Measurements from ENCODE around the gene SCAI.
"Not testable (repeated sequence)": the region's sequence is repeated elsewhere in the genome, so short reads cannot be mapped to it uniquely, and the experiment has no call there.

Gene SCAI

GRCh38 chr9:125012013-125012412, 131.3 kb downstream of the SCAI start:
- not testable (repeated sequence) for DNase-seq

GRCh38 chr9:125008599-125008998, 134.7 kb downstream of the SCAI start:
- DNase-seq: no peak

- no peak for DNase-seq
Measured at GRCh38 chr9:125003332-125003731, 140.0 kb downstream of the SCAI start.

- DNase-seq: no peak
Measured at GRCh38 chr9:124983698-124984097, 159.6 kb downstream of the SCAI start.

GRCh38 chr9:124980431-124980830, 162.9 kb downstream of the SCAI start:
- no peak for DNase-seq

GRCh38 chr9:124975131-124975530, 168.2 kb downstream of the SCAI start:
- DNase-seq: no peak

- no peak for DNase-seq
Measured at GRCh38 chr9:124973807-124974206, 169.5 kb downstream of the SCAI start.

- no peak for DNase-seq
Measured at GRCh38 chr9:124972241-124972770, 171.0 kb downstream of the SCAI start.

- DNase-seq: no peak
Measured at GRCh38 chr9:124969401-124969800, 173.9 kb downstream of the SCAI start.

GRCh38 chr9:124968238-124968637, 175.1 kb downstream of the SCAI start:
- DNase-seq: no peak

- not testable (repeated sequence) for DNase-seq
Measured at GRCh38 chr9:124965775-124966568, 177.4 kb downstream of the SCAI start.

- no peak for DNase-seq
Measured at GRCh38 chr9:124964604-124965003, 178.7 kb downstream of the SCAI start.

- DNase-seq: no peak
Measured at GRCh38 chr9:124964056-124964455, 179.3 kb downstream of the SCAI start.

GRCh38 chr9:124960409-124960752, 182.9 kb downstream of the SCAI start:
- DNase-seq: no peak

GRCh38 chr9:124959671-124960408, 183.5 kb downstream of the SCAI start:
- not testable (repeated sequence) for DNase-seq

- DNase-seq: no peak
Measured at GRCh38 chr9:124954255-124954654, 189.1 kb downstream of the SCAI start.

- no peak for DNase-seq
Measured at GRCh38 chr9:124950050-124950718, 193.1 kb downstream of the SCAI start.

- DNase-seq: no peak
Measured at GRCh38 chr9:124949387-124949786, 193.9 kb downstream of the SCAI start.

GRCh38 chr9:124947727-124948391, 195.5 kb downstream of the SCAI start:
- DNase-seq: no peak

GRCh38 chr9:124946167-124946566, 197.2 kb downstream of the SCAI start:
- no peak for DNase-seq

- DNase-seq: no peak
Measured at GRCh38 chr9:124941679-124942561, 201.4 kb downstream of the SCAI start.

All from NCI-H1092 (cell line).